H1 (cell line): ENCODE measurements around the gene DSTN. TPM values are rescaled to one million over a fixed set of nuclear protein-coding genes. Genes with fewer than 3 reads are reported as not detected.

ENCODE experiments used
- CTCF ChIA-PET: fragments of 300-600 bp; sonication (Branson Sonifier 250); formaldehyde crosslinking; loops from one replicate; lab custom pipeline; 2021; ENCODE audit not compliant: partially characterized antibody; lab: Charles Lee
- POLR2A ChIA-PET: fragments of 300-600 bp; sonication (Branson Sonifier 250); formaldehyde crosslinking; loops from one replicate; lab custom pipeline; 2021; ENCODE audit warnings: inconsistent platforms; ENCODE audit not compliant: partially characterized antibody; lab: Charles Lee
- DNase-seq, 2 experiments: peaks; one replicate each; pipeline versions ENCODE4 v3.0.0 to v3.0.0-alpha.2; 2010 to 2022; ENCODE audit warnings: low spot score in 2 of 2, low read depth in 1 of 2, mixed read lengths in 1 of 2
- FAIRE-seq: peaks from 2 replicates; lab custom pipeline; 2011; peaks lifted over from hg19 to GRCh38; lab: Jason Lieb, UNC
- H2AFZ ChIP-seq: 2 replicates; pipeline ENCODE4 v1.8.1; 2012; ENCODE audit warnings: low read length, inconsistent platforms
- H2AK5ac ChIP-seq: 2 replicates; pipeline ENCODE4 v1.6.1; 2013; ENCODE audit warnings: low read depth, low read length
- H2BK120ac ChIP-seq: replicated peaks from 2 replicates; pipeline ENCODE3; 2013; ENCODE audit warnings: low read depth, low read length, inconsistent platforms
- H2BK12ac ChIP-seq: 2 replicates; pipeline ENCODE4 v1.6.1; 2013; ENCODE audit warnings: low read depth, low read length
- H2BK15ac ChIP-seq: 2 replicates; pipeline ENCODE4 v1.6.1; 2013; ENCODE audit warnings: low read length
- H2BK20ac ChIP-seq: 2 replicates; pipeline ENCODE4 v1.6.1; 2013; ENCODE audit warnings: low read length
- H2BK5ac ChIP-seq: 2 replicates; pipeline ENCODE4 v1.6.1; 2013; ENCODE audit warnings: low read depth, low read length
- H3K14ac ChIP-seq: 2 replicates; pipeline ENCODE4 v1.6.1; 2013; ENCODE audit warnings: inconsistent platforms; ENCODE audit not compliant: insufficient read length
- H3K18ac ChIP-seq: 2 replicates; pipeline ENCODE4 v1.6.1; 2013; ENCODE audit warnings: low read length; ENCODE audit errors: extremely low read depth
- H3K23ac ChIP-seq: 2 replicates; pipeline ENCODE4 v1.6.1; 2013; ENCODE audit warnings: inconsistent platforms; ENCODE audit not compliant: insufficient read length
- H3K23me2 ChIP-seq: 2 replicates; pipeline ENCODE4 v1.6.1; 2013; ENCODE audit warnings: low read depth, low read length
- H3K27ac ChIP-seq: 2 replicates; pipeline ENCODE4 v1.6.1; 2011; ENCODE audit warnings: low read depth, low read length, inconsistent platforms
- H3K27me3 ChIP-seq, 4 experiments: replicated peaks in 1 of 4; 1 replicate in 1 of 4; 2 replicates in 3 of 4; pipeline versions ENCODE4 v1.6.1 to v1.8.1; 2011 to 2013; ENCODE audit warnings: low read length in 3 of 4, mild to moderate bottlenecking in 3 of 4, inconsistent platforms in 2 of 4, mixed read lengths in 2 of 4, moderate library complexity in 1 of 4; ENCODE audit not compliant: control insufficient read depth in 3 of 4, insufficient read depth in 3 of 4; ENCODE audit errors: extremely low read depth in 1 of 4
- H3K36me3 ChIP-seq, 4 experiments: 2 replicates each; pipeline versions ENCODE4 v1.6.1 to v1.8.1; 2011 to 2013; ENCODE audit warnings: mild to moderate bottlenecking in 4 of 4, low read length in 3 of 4, moderate library complexity in 2 of 4, control low read depth in 1 of 4, inconsistent platforms in 1 of 4; ENCODE audit not compliant: insufficient read depth in 4 of 4, control insufficient read depth in 2 of 4
- H3K4ac ChIP-seq: replicated peaks from 2 replicates; pipeline ENCODE3; 2013; ENCODE audit warnings: low read length, low read depth, mixed read lengths, inconsistent platforms; ENCODE audit not compliant: insufficient read length
- H3K4me1 ChIP-seq, 4 experiments: replicated peaks in 1 of 4; 1 replicate in 1 of 4; 2 replicates in 3 of 4; pipeline versions ENCODE4 v1.6.1 to v1.8.1; 2011 to 2013; ENCODE audit warnings: low read length in 3 of 4, inconsistent platforms in 2 of 4, mixed read lengths in 1 of 4; ENCODE audit not compliant: insufficient read depth in 4 of 4, control insufficient read depth in 3 of 4
- H3K4me2 ChIP-seq, 2 experiments: 2 replicates each; pipeline versions ENCODE4 v1.6.1 to v1.8.1; 2011 to 2013; ENCODE audit warnings: low read depth in 2 of 2, low read length in 2 of 2, control low read depth in 1 of 2, inconsistent platforms in 1 of 2, mild to moderate bottlenecking in 1 of 2; ENCODE audit not compliant: insufficient read depth in 1 of 2
- H3K4me3 ChIP-seq, 4 experiments: fragments of 200-600, 300-600 bp in 1 of 4; sonication (generic), shearing (Covaris generic), sonication (Bioruptor Twin) in 1 of 4; 2 replicates each; pipeline versions ENCODE4 v1.5.1 to v1.8.1; 2011 to 2016; ENCODE audit warnings: low read length in 4 of 4, low read depth in 3 of 4, control low read depth in 2 of 4, inconsistent platforms in 2 of 4, mild to moderate bottlenecking in 2 of 4, mixed read lengths in 1 of 4, moderate library complexity in 1 of 4; ENCODE audit not compliant: insufficient read depth in 2 of 4; ENCODE audit errors: extremely low read depth in 1 of 4
- H3K56ac ChIP-seq: replicated peaks from 2 replicates; pipeline ENCODE3; 2013; ENCODE audit warnings: low read depth, mild to moderate bottlenecking, mixed read lengths, low read length, inconsistent platforms; ENCODE audit not compliant: insufficient read length
- H3K79me1 ChIP-seq: 2 replicates; pipeline ENCODE4 v1.6.1; 2013; ENCODE audit warnings: low read depth, low read length, control low read depth
- H3K79me2 ChIP-seq, 2 experiments: 2 replicates each; pipeline versions ENCODE4 v1.6.1 to v1.8.1; 2012 to 2013; ENCODE audit warnings: low read length in 2 of 2, mild to moderate bottlenecking in 2 of 2, inconsistent platforms in 1 of 2; ENCODE audit not compliant: insufficient read depth in 2 of 2, control insufficient read depth in 1 of 2
- H3K9ac ChIP-seq, 4 experiments: replicated peaks in 1 of 4; 1 replicate in 1 of 4; 2 replicates in 3 of 4; pipeline versions ENCODE4 v1.6.1 to v1.8.1; 2011 to 2013; ENCODE audit warnings: low read depth in 3 of 4, low read length in 3 of 4, control low read depth in 2 of 4, mild to moderate bottlenecking in 2 of 4, moderate library complexity in 2 of 4, inconsistent platforms in 1 of 4; ENCODE audit errors: extremely low read depth in 1 of 4
- H3K9me3 ChIP-seq, 2 experiments: 2 replicates each; pipeline versions ENCODE4 v1.6.1 to v1.8.1; 2012 to 2013; ENCODE audit warnings: mild to moderate bottlenecking in 2 of 2, moderate library complexity in 2 of 2, control low read depth in 1 of 2, inconsistent platforms in 1 of 2, low read depth in 1 of 2, low read length in 1 of 2, mixed read lengths in 1 of 2; ENCODE audit not compliant: insufficient read depth in 2 of 2
- H4K20me1 ChIP-seq, 2 experiments: replicated peaks in 1 of 2; 2 replicates each; pipeline versions ENCODE3 to v1.8.1; 2011 to 2013; ENCODE audit warnings: inconsistent platforms in 2 of 2, low read length in 2 of 2, mild to moderate bottlenecking in 1 of 2; ENCODE audit not compliant: insufficient read depth in 2 of 2, control insufficient read depth in 1 of 2
- H4K5ac ChIP-seq: 2 replicates; pipeline ENCODE4 v1.6.1; 2013; ENCODE audit warnings: low read length, low read depth, mixed read lengths, inconsistent platforms; ENCODE audit not compliant: insufficient read length
- H4K8ac ChIP-seq: 2 replicates; pipeline ENCODE4 v1.8.0; 2013; ENCODE audit warnings: mild to moderate bottlenecking, moderate library complexity, low read length, inconsistent platforms; ENCODE audit not compliant: insufficient read depth; ENCODE audit errors: extremely low read depth
- H4K91ac ChIP-seq: replicated peaks from 2 replicates; pipeline ENCODE3; 2013; ENCODE audit warnings: low read length, mixed read lengths, inconsistent platforms; ENCODE audit not compliant: insufficient read length
- BRCA1 ChIP-seq: IDR thresholded peaks from 2 replicates; pipeline ENCODE4 v1.6.1; 2012; ENCODE audit warnings: low read depth, low read length, improper control_type of control experiment
- HDAC2 ChIP-seq, 2 experiments: fragments of 300-600 bp in 1 of 2; sonication (generic) in 1 of 2; IDR thresholded peaks; 2 replicates each; pipeline ENCODE4 v1.6.1; 2011 to 2012; ENCODE audit warnings: low read depth in 2 of 2, low read length in 2 of 2, mild to moderate bottlenecking in 2 of 2, moderate library complexity in 2 of 2, borderline replicate concordance in 1 of 2, inconsistent platforms in 1 of 2
- RBBP5 ChIP-seq: IDR thresholded peaks from 2 replicates; pipeline ENCODE4 v1.7.1; 2012; ENCODE audit warnings: low read depth, mild to moderate bottlenecking, inconsistent platforms, low read length, moderate library complexity, borderline replicate concordance
- WGBS, 2 experiments: shearing (Covaris generic) in 1 of 2; methylation state at CpG; one replicate each; pipeline versions ENCODE4 v1.1.6 to v1.1.7; 2013 to 2015; ENCODE audit warnings: low lambda C conversion rate in 2 of 2, mixed read lengths in 2 of 2, inconsistent platforms in 1 of 2, low coverage in 1 of 2, missing lambda C conversion rate in 1 of 2; ENCODE audit not compliant: insufficient replicate concordance in 2 of 2, insufficient coverage in 1 of 2, insufficient read length in 1 of 2; ENCODE audit errors: extremely low coverage in 1 of 2, missing lambda C conversion rate in 1 of 2; 5-methylcytosine and 5-hydroxymethylcytosine counted together
- polyA plus RNA-seq, 7 experiments: library from polyadenylated mRNA; depleted of rRNA in 3 of 7; stranded (reverse) in 5 of 7; unstranded in 2 of 7; fragments of >200 nt in 5 of 7; fragments of 200-250 nt in 2 of 7; gene quantifications; 1 replicate in 5 of 7; 2 replicates in 1 of 7; 4 replicates in 1 of 7; pipeline versions ENCODE4 v1.2.1 to v1.2.3, GENCODE V29; 2011 to 2013; ENCODE audit warnings: missing spikeins in 2 of 7, mixed read lengths in 2 of 7
- total RNA-seq: library from RNA; stranded (reverse); fragmentation: NEBNext Ultra II Directional; extraction: Animal tissue kit (Norgen Biotek cat#: 25700); gene quantifications from 2 replicates; pipeline ENCODE4 v1.2.1, GENCODE V29; 2021

The DSTN gene
- total and polyA plus RNA-seq, 2 of the 8 experiments (the other 6 are each of a cell fraction or from before 2014, with no cell fraction given), result 43.3 to 208 TPM

DNA sequence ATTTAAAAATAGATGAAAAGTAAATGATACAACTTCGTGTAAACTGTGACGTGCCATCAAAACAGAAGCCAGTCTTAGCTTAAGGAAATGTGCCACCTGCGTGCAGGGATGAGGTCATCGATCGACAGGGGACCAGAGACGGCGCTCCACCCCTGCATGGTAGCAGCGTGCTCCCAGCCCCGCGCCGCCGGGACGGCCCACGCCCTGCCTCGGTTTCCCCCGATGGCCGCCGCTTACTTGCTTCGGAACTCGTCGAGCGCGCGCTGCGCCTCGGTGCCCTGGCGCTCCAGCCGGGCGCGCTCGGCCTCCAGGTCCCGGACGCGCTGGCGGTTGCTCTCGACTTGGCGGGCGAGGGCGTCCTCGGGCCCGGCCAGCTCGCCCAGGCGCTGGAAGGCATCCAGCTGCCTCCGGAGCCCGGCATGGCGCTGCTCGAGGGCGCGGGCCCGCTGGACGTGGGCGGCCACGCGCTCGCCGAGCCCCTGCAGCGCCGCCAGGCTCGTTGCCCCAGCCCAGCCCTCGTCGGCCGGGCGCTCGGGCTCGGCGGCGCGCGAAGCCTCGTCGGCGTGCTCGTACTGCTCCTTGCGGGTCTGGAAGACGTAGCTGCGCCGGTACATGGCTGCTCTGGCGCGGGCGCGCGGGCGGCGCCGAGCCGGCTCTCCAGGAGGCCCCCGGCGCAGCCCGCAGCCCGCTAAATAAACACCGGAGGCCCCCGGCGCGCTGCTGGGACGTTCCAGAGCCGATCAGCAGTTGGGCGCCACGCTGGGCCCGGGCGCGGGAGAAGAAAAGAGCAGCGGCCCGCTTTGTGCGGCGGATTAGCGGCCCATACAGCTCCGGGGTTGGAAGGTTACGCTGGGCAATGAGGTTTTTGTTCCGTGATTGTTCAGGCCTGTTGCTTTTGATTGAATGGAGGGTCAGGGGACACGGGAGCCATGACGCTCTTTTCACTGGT is 38.9 kb upstream of the DSTN start, which contains the start of gene BFSP1:
TSS of gene BFSP1 (minus strand) at position 664 of the 949 bp plus-strand sequence. CDS start at position 614, 50 bp downstream.
- no peak within 1 kb of the TSS for H3K56ac ChIP-seq
- peak within 1 kb of the TSS; percentile 19; the same call in 1 of the 2 replicates for H2BK15ac ChIP-seq
- ChIA-PET CTCF (interaction anchor here (0.6 to 1.4 kb wide), 9 partner anchors 10 to 669 kb away, joined by 3 to 4 read pairs (median 3); no protein-coding TSS in a partner anchor), POLR2A (interaction anchor here (0.6 to 2.3 kb wide), 25 partner anchors 8 to 407 kb away, joined by 3 to 14 read pairs (median 4); partner anchors contain the start of gene DSTN)
- H3K79me1 ChIP-seq, result no peaks in the 10 kb centered on the region
- no peak within 1 kb of the TSS for H2AK5ac ChIP-seq
- peak within 1 kb of the TSS; percentile 90 for H4K91ac ChIP-seq
- H3K23me2 ChIP-seq, result peaks cover 6% of the 10 kb centered on the region; the same call in 1 of the 2 replicates
- 0 out of 2 replicates have a peak within 1 kb of the TSS, but pooled peaks have one; percentile 72 for H2BK20ac ChIP-seq
- H4K8ac ChIP-seq, result peak within 1 kb of the TSS; percentile 90
- peaks cover 2 to 17% (median 11%) of the 10 kb centered on the region in 4 experiments for H3K27me3 ChIP-seq
- no peak within 1 kb of the TSS for H3K4ac ChIP-seq
- H3K36me3 ChIP-seq, result no peaks in the 10 kb centered on the region
- no peak within 1 kb of the TSS for H3K14ac ChIP-seq
- H3K79me2 ChIP-seq, result no peaks in the 10 kb centered on the region
- no peaks in the 10 kb centered on the region for H3K9me3 ChIP-seq
- H4K5ac ChIP-seq, result peak within 1 kb of the TSS; percentile 26
- H3K27ac ChIP-seq, result peak within 1 kb of the TSS; percentile 63; the same call in 1 of the 2 replicates
- peak within 1 kb of the TSS; percentile 85 for H3K18ac ChIP-seq
- 0 out of 2 replicates have a peak within 1 kb of the TSS, but pooled peaks have one; percentile 40 for H2BK12ac ChIP-seq
- peak within 1 kb of the TSS; percentile 46 to 67 (median 52) for H3K4me3 ChIP-seq
- H2BK5ac ChIP-seq, result peak within 1 kb of the TSS; percentile 42; the same call in 1 of the 2 replicates
- peak within 1 kb of the TSS; percentile 78 to 90 for H3K4me2 ChIP-seq
- no peak within 1 kb of the TSS for H3K23ac ChIP-seq
- peak within 1 kb of the TSS; percentile 94 for H2AFZ ChIP-seq
- no peak for FAIRE-seq
- H2BK120ac ChIP-seq, result no peak within 1 kb of the TSS
- peak; percentile 25 to 82 for DNase-seq
- WGBS, 2 experiments, result 2% methylated on average over 84 of the region's 111 CpGs; no CpG with 5 or more reads in 1 of the 2 experiments
- no peaks in the 10 kb centered on the region for H4K20me1 ChIP-seq
- H3K4me1 ChIP-seq, result peaks cover 5 to 12% (median 9%) of the 10 kb centered on the region in 4 experiments
- peak within 1 kb of the TSS; percentile 46 to 81 (median 69) for H3K9ac ChIP-seq
- TF ChIP-seq HDAC2 (IDR thresholded peaks at IDR 0.05; ENCODE audit: borderline replicate concordance in 1 of 2, low read depth in 2 of 2, low read length in 2 of 2) (0 out of 4 replicates have a peak, but pooled peaks of 1 of the 2 experiments have one; percentile 74), RBBP5 (peak; percentile 94), BRCA1 (no peak)
